ENCODE data around the gene P4HB. TPM values are rescaled to one million over a fixed set of nuclear protein-coding genes. Genes with fewer than 3 reads are reported as not detected.

The P4HB gene
- total RNA-seq, 1 experiment from 2014 or later, result 175 TPM

DNA sequence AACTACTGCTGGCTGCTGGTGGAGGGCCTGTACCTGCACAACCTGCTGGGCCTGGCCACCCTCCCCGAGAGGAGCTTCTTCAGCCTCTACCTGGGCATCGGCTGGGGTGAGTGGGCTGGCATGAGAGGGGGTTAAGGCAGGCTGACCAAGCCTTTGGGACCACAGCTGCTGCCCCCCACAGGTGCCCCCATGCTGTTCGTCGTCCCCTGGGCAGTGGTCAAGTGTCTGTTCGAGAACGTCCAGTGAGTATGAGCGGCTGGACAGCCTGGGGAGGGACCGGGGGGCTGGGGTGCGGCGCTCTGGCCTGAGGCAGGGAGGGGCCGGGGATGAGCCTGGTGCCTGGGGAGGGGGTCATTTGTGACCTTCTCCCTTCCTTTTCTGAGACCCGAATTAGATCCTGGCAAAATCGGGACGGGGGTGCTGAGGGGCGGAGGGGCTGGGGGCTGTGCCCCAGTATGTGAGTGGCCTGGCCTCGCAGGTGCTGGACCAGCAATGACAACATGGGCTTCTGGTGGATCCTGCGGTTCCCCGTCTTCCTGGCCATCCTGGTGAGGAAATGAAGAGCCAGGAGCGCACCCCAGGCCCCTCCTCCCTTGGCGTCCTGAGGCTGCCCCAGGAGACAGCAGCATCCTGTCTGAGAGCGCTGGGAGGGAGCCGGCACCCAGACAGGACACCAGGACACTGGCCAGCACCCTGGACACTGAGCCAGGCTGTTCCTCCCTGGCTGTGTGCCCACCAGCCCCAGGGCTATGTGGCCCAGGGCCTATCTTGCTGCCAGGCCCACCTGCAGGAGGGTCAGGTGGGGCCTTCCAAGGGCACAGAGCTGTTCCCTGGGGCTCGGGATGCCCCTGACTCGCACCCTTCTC is 48.4 kb downstream of the P4HB start:
- H3K79me2 ChIP-seq (ENCODE audit: low read length), result no peaks in the 10 kb centered on the region
- H3K9me2 ChIP-seq (replicated peaks; ENCODE audit: insufficient read depth, low read length), result no peaks in the 10 kb centered on the region
- no peaks in the 10 kb centered on the region for H3K36me3 ChIP-seq (ENCODE audit: insufficient read depth, low read length)
- no peak overlapping the region for H2AFZ ChIP-seq (ENCODE audit: low read length)
- no peaks in the 10 kb centered on the region for H3K27me3 ChIP-seq (ENCODE audit: low read length)
- no peaks in the 10 kb centered on the region for H4K20me1 ChIP-seq (ENCODE audit: insufficient read depth, low read depth, low read length)
- no peaks in the 10 kb centered on the region for H3K4me1 ChIP-seq (ENCODE audit: low read length)
- no peak overlapping the region for H3K27ac ChIP-seq (ENCODE audit: low read length)
- H3K4me3 ChIP-seq (ENCODE audit: low read length), result no peak overlapping the region
- no peak overlapping the region for H3K4me2 ChIP-seq (ENCODE audit: low read depth, low read length, poor library complexity, severe bottlenecking)
- no peaks in the 10 kb centered on the region for H3K9me3 ChIP-seq (ENCODE audit: low read length)
- no peak overlapping the region for H3K9ac ChIP-seq (ENCODE audit: low read length)
- no peak for DNase-seq

DNA sequence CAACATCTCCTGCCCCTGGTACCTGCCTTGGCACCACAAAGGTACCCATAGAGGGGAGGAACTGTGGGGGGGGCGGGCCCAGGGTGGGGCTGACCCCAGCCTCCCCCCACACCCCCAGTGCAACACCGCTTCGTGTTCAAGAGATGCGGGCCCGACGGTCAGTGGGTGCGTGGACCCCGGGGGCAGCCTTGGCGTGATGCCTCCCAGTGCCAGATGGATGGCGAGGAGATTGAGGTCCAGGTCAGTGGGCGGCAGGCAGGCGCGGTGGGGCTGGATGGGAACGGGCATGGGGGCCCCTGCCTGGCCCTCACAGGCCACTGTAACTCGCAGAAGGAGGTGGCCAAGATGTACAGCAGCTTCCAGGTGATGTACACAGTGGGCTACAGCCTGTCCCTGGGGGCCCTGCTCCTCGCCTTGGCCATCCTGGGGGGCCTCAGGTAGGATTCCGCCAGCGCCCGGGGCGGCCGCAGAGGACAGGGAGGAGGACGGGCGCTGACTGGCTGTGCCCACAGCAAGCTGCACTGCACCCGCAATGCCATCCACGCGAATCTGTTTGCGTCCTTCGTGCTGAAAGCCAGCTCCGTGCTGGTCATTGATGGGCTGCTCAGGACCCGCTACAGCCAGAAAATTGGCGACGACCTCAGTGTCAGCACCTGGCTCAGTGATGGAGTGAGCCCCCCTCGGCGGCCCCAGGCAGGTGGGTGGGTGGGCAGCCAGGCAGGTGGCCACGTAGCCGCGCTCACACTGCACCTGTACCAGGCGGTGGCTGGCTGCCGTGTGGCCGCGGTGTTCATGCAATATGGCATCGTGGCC is 49.2 kb downstream of the P4HB start:
- H3K79me2 ChIP-seq (ENCODE audit: low read length), result no peaks in the 10 kb centered on the region
- H3K9me3 ChIP-seq (ENCODE audit: low read length), result no peaks in the 10 kb centered on the region
- no peak overlapping the region for H3K4me3 ChIP-seq (ENCODE audit: low read length)
- DNase-seq, result no peak
- no peak overlapping the region for H2AFZ ChIP-seq (ENCODE audit: low read length)
- H4K20me1 ChIP-seq (ENCODE audit: insufficient read depth, low read depth, low read length), result no peaks in the 10 kb centered on the region
- H3K9ac ChIP-seq (ENCODE audit: low read length), result no peak overlapping the region
- H3K36me3 ChIP-seq (ENCODE audit: insufficient read depth, low read length), result no peaks in the 10 kb centered on the region
- no peaks in the 10 kb centered on the region for H3K27me3 ChIP-seq (ENCODE audit: low read length)
- no peak overlapping the region for H3K4me2 ChIP-seq (ENCODE audit: low read depth, low read length, poor library complexity, severe bottlenecking)
- H3K4me1 ChIP-seq (ENCODE audit: low read length), result no peaks in the 10 kb centered on the region
- H3K9me2 ChIP-seq (replicated peaks; ENCODE audit: insufficient read depth, low read length), result no peaks in the 10 kb centered on the region
- no peak overlapping the region for H3K27ac ChIP-seq (ENCODE audit: low read length)

DNA sequence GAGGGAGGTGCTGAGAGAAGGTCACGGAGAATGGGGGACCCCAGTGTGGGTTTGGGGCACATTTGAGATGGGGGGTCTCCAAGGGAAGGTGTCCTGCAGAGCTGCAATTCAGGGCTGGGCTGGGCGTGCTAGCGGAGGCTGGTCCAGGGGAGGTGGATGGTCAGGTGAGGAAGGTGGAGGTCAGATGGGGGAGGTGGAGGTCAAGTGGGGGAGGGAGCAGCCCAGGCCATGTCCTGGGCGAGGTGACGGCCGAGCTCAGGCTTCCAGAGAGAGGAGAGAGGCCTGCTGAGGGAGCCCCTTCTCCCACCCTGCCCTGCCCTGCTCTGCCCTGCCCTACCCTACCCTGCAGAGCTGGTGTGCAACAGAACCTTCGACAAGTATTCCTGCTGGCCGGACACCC is 49.9 kb downstream of the P4HB start:
- Histone ChIP-seq H4K20me1 (ENCODE audit: insufficient read depth, low read depth, low read length) (no peaks in the 10 kb centered on the region), H3K4me2 (ENCODE audit: low read depth, low read length, poor library complexity, severe bottlenecking) (no peak overlapping the region), H3K9ac (ENCODE audit: low read length) (no peak overlapping the region), H3K27ac (ENCODE audit: low read length) (no peak overlapping the region), H3K27me3 (ENCODE audit: low read length) (no peaks in the 10 kb centered on the region), H3K4me3 (ENCODE audit: low read length) (no peak overlapping the region), H3K79me2 (ENCODE audit: low read length) (no peaks in the 10 kb centered on the region), H2AFZ (ENCODE audit: low read length) (no peak overlapping the region), H3K4me1 (ENCODE audit: low read length) (no peaks in the 10 kb centered on the region), H3K9me3 (ENCODE audit: low read length) (no peaks in the 10 kb centered on the region), H3K36me3 (ENCODE audit: insufficient read depth, low read length) (no peaks in the 10 kb centered on the region), H3K9me2 (replicated peaks; ENCODE audit: insufficient read depth, low read length) (no peaks in the 10 kb centered on the region)
- no peak for DNase-seq

DNA sequence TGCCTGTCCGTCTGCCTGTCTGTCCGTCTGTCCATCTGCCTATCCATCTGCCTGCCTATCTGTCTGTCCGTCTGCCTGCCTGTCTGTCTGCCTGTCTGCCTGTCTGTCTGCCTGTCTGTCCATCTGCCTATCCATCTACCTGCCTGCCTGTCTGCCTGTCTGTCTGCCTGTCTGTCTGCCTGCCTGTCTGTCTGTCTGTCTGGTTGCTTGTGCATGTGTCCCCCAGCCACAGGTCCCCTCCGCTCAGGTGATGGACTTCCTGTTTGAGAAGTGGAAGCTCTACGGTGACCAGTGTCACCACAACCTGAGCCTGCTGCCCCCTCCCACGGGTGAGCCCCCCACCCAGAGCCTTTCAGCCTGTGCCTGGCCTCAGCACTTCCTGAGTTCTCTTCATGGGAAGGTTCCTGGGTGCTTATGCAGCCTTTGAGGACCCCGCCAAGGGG is 50.8 kb downstream of the P4HB start:
- H3K4me3 ChIP-seq (ENCODE audit: low read length), result no peak overlapping the region
- DNase-seq, result no peak
- H3K79me2 ChIP-seq (ENCODE audit: low read length), result no peaks in the 10 kb centered on the region
- H3K4me2 ChIP-seq (ENCODE audit: low read depth, low read length, poor library complexity, severe bottlenecking), result no peak overlapping the region
- no peaks in the 10 kb centered on the region for H3K27me3 ChIP-seq (ENCODE audit: low read length)
- no peak overlapping the region for H3K27ac ChIP-seq (ENCODE audit: low read length)
- no peaks in the 10 kb centered on the region for H3K36me3 ChIP-seq (ENCODE audit: insufficient read depth, low read length)
- H2AFZ ChIP-seq (ENCODE audit: low read length), result no peak overlapping the region
- no peaks in the 10 kb centered on the region for H4K20me1 ChIP-seq (ENCODE audit: insufficient read depth, low read depth, low read length)
- no peaks in the 10 kb centered on the region for H3K9me2 ChIP-seq (replicated peaks; ENCODE audit: insufficient read depth, low read length)
- H3K4me1 ChIP-seq (ENCODE audit: low read length), result no peaks in the 10 kb centered on the region
- H3K9ac ChIP-seq (ENCODE audit: low read length), result no peak overlapping the region
- no peaks in the 10 kb centered on the region for H3K9me3 ChIP-seq (ENCODE audit: low read length)

DNA sequence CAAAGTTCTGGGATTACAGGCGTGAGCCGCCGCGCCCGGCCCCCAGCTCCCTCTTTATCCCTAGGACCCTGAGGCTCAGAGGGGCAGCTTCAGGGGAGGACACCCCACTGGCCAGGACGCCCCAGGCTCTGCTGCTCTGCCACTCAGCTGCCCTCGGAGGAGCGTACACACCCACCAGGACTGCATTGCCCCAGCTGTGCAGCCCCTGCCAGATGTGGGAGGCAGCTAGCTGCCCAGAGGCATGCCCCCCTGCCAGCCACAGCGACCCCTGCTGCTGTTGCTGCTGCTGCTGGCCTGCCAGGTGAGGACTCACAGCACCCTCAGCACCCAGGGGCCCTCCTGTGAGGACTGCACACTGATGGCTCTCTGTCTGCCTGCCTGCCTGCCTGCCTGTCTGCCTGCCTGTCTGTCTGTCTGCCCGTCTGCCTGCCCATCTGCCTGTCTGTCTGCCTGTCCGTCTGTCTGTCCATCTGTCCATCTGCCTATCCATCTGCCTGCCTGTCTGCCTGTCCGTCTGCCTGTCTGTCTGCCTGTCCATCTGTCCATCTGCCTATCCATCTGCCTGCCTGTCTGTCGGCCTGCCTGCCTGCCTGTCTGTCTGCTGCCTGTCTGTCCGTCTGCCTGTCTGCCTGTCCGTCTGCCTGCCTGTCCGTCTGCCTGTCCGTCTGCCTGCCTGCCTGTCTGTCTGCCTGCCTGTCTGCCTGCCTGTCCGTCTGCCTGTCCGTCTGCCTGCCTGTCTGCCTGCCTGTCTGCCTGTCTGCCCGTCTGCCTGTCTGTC is 51.4 kb downstream of the P4HB start:
- no peaks in the 10 kb centered on the region for H3K36me3 ChIP-seq (ENCODE audit: insufficient read depth, low read length)
- no peaks in the 10 kb centered on the region for H3K27me3 ChIP-seq (ENCODE audit: low read length)
- no peaks in the 10 kb centered on the region for H3K9me3 ChIP-seq (ENCODE audit: low read length)
- H3K9ac ChIP-seq (ENCODE audit: low read length), result no peak overlapping the region
- H2AFZ ChIP-seq (ENCODE audit: low read length), result no peak overlapping the region
- H3K4me2 ChIP-seq (ENCODE audit: low read depth, low read length, poor library complexity, severe bottlenecking), result no peak overlapping the region
- DNase-seq, result peak; percentile 76
- no peaks in the 10 kb centered on the region for H3K4me1 ChIP-seq (ENCODE audit: low read length)
- no peak overlapping the region for H3K27ac ChIP-seq (ENCODE audit: low read length)
- no peaks in the 10 kb centered on the region for H3K79me2 ChIP-seq (ENCODE audit: low read length)
- H4K20me1 ChIP-seq (ENCODE audit: insufficient read depth, low read depth, low read length), result no peaks in the 10 kb centered on the region
- no peaks in the 10 kb centered on the region for H3K9me2 ChIP-seq (replicated peaks; ENCODE audit: insufficient read depth, low read length)
- H3K4me3 ChIP-seq (ENCODE audit: low read length), result no peak overlapping the region

DNA sequence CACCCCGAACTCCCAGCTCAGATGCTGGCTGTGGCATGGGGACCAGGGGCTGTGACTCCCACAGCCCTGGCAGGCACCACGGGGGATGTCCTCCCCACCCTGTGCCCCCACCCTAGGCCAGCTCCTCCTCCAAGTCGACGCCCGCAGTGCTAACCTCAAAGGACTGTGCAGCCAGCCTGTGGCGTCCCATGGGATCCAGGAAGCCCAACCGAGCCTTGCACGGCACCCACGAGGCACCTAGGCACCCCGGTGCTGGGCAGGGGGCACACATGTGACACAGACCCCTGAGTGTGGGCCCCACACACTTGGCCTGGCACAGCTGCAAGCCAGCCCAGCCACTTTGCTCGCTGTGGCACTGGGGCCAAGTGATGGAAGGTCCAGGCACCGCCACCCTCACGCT is 52.5 kb downstream of the P4HB start:
- Histone ChIP-seq H4K20me1 (ENCODE audit: insufficient read depth, low read depth, low read length) (no peaks in the 10 kb centered on the region), H3K27me3 (ENCODE audit: low read length) (no peaks in the 10 kb centered on the region), H3K4me3 (ENCODE audit: low read length) (no peak overlapping the region), H3K36me3 (ENCODE audit: insufficient read depth, low read length) (no peaks in the 10 kb centered on the region), H2AFZ (ENCODE audit: low read length) (no peak overlapping the region), H3K4me2 (ENCODE audit: low read depth, low read length, poor library complexity, severe bottlenecking) (no peak overlapping the region), H3K4me1 (ENCODE audit: low read length) (no peaks in the 10 kb centered on the region), H3K9me2 (replicated peaks; ENCODE audit: insufficient read depth, low read length) (no peaks in the 10 kb centered on the region), H3K27ac (ENCODE audit: low read length) (no peak overlapping the region), H3K9ac (ENCODE audit: low read length) (no peak overlapping the region), H3K79me2 (ENCODE audit: low read length) (no peaks in the 10 kb centered on the region), H3K9me3 (ENCODE audit: low read length) (no peaks in the 10 kb centered on the region)
- DNase-seq, result no peak

DNA sequence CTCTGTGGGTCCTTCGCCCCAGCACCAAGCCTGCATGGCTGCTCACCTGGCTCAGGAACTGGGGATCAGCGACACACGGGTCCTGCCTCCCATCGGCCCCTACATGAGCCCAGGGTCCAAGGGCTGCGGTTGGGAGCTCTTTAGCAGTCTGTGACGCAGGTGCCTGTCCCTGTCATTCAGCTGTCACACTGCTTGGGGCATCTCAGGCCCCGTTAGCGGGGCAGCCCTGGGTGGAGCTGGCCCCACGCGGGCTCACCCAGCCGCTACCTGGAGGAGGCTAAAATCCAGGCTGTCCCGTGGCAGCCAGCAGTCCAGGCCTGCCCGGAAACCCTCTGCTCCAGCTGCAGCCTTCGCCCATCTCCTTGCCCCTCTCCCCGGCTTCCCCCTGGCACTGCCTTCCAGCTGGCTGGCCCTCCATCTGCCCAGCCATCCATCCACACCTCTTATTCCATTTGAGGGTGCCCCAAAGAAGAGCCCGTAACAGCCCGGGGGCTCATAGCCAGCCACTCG is 53.1 kb downstream of the P4HB start:
- Histone ChIP-seq H3K9me3 (ENCODE audit: low read length) (no peaks in the 10 kb centered on the region), H3K36me3 (ENCODE audit: insufficient read depth, low read length) (no peaks in the 10 kb centered on the region), H3K27ac (ENCODE audit: low read length) (no peak overlapping the region), H3K9ac (ENCODE audit: low read length) (no peak overlapping the region), H3K4me2 (ENCODE audit: low read depth, low read length, poor library complexity, severe bottlenecking) (no peak overlapping the region), H3K4me1 (ENCODE audit: low read length) (no peaks in the 10 kb centered on the region), H3K27me3 (ENCODE audit: low read length) (no peaks in the 10 kb centered on the region), H4K20me1 (ENCODE audit: insufficient read depth, low read depth, low read length) (no peaks in the 10 kb centered on the region), H3K79me2 (ENCODE audit: low read length) (no peaks in the 10 kb centered on the region), H3K9me2 (replicated peaks; ENCODE audit: insufficient read depth, low read length) (no peaks in the 10 kb centered on the region), H3K4me3 (ENCODE audit: low read length) (no peak overlapping the region), H2AFZ (ENCODE audit: low read length) (no peak overlapping the region)
- no peak for DNase-seq
